Caco-2 (cell line): ENCODE results near the gene MGAT5B. TPM values are rescaled to one million over a fixed set of nuclear protein-coding genes. Genes with fewer than 3 reads are reported as not detected.

Experiments
- BruUV-seq: library from RNA; stranded (reverse); fragments of 400-500 nt; replicated peaks from 2 replicates; lab custom pipeline; 2021; lab: Mats Ljungman, UMichigan
- CTCF ChIA-PET: fragments of 300-600 bp; sonication (Branson Sonifier 250); formaldehyde crosslinking; loops from one replicate; lab custom pipeline; 2022; ENCODE audit warnings: antibody characterized with exemption; lab: Charles Lee
- POLR2A ChIA-PET: fragments of 300-600 bp; sonication (Branson Sonifier 250); formaldehyde crosslinking; loops from one replicate; lab custom pipeline; 2022; ENCODE audit warnings: antibody characterized with exemption; lab: Charles Lee
- DNase-seq, 2 experiments: peaks; one replicate each; pipeline versions ENCODE4 v3.0.0 to v3.0.0-alpha.2; 2020 to 2022
- H3K27me3 ChIP-seq: replicated peaks from 2 replicates; pipeline ENCODE4 v1.6.0; 2011; ENCODE audit warnings: low read length; ENCODE audit not compliant: control insufficient read depth, insufficient read depth
- H3K36me3 ChIP-seq: 2 replicates; pipeline ENCODE4 v1.5.1; 2011; ENCODE audit warnings: low read length; ENCODE audit not compliant: control insufficient read depth, insufficient read depth
- H3K4me1 ChIP-seq: fragments of 250-450 bp; sonication (Bioruptor Pico); 2 replicates; pipeline ENCODE4 v1.5.1; 2020; ENCODE audit warnings: mild to moderate bottlenecking
- H3K4me3 ChIP-seq: 2 replicates; pipeline ENCODE4 v1.5.1; 2011; ENCODE audit warnings: low read depth, mild to moderate bottlenecking, control low read depth, low read length
- H3K9me3 ChIP-seq: fragments of 250-450 bp; sonication (Bioruptor Pico); 2 replicates; pipeline ENCODE4 v1.5.1; 2020; ENCODE audit warnings: mild to moderate bottlenecking, moderate library complexity
- H3K27ac Mint-ChIP-seq: one replicate; pipeline ENCODE4 v1.8.0; 2022; ENCODE audit warnings: mixed read lengths; ENCODE audit not compliant: unreplicated experiment
- H3K27me3 Mint-ChIP-seq: one replicate; pipeline ENCODE4 v1.8.0; 2022; ENCODE audit warnings: mixed read lengths; ENCODE audit not compliant: insufficient read depth, unreplicated experiment
- H3K36me3 Mint-ChIP-seq: one replicate; pipeline ENCODE4 v1.8.0; 2022; ENCODE audit warnings: mild to moderate bottlenecking, mixed read lengths; ENCODE audit not compliant: insufficient read depth, unreplicated experiment
- H3K4me1 Mint-ChIP-seq: one replicate; pipeline ENCODE4 v1.8.0; 2022; ENCODE audit warnings: low read depth, mixed read lengths; ENCODE audit not compliant: unreplicated experiment
- H3K4me3 Mint-ChIP-seq: one replicate; pipeline ENCODE4 v1.8.0; 2022; ENCODE audit warnings: mild to moderate bottlenecking, moderate library complexity, mixed read lengths; ENCODE audit not compliant: unreplicated experiment
- H3K9me3 Mint-ChIP-seq: one replicate; pipeline ENCODE4 v1.8.0; 2022; ENCODE audit warnings: mixed read lengths; ENCODE audit not compliant: unreplicated experiment
- CTCF ChIP-seq, 2 experiments: fragments of 200-600 bp in 1 of 2; IDR thresholded peaks; 1 replicate in 1 of 2; 2 replicates in 1 of 2; pipeline versions ENCODE4 v1.5.1 to v1.8.0; 2011 to 2022; ENCODE audit warnings: antibody characterized with exemption in 1 of 2, control low read depth in 1 of 2, inconsistent platforms in 1 of 2, low read depth in 1 of 2, low read length in 1 of 2, mild to moderate bottlenecking in 1 of 2, moderate library complexity in 1 of 2; ENCODE audit not compliant: insufficient read depth in 1 of 2, severe bottlenecking in 1 of 2, unreplicated experiment in 1 of 2
- intact Hi-C: fragments of 100-400 bp; cut with micrococcal nuclease; formaldehyde crosslinking; loops from one replicate; pipeline ENCODE4 v1.10.0; 2022; ENCODE audit not compliant: unreplicated experiment
- total RNA-seq: library from RNA; stranded (reverse); gene quantifications from 2 replicates; pipeline ENCODE4 v1.2.3, GENCODE V29; 2022

MGAT5B gene
- total RNA-seq, 1 experiment from 2014 or later = 9.1 TPM

DNA sequence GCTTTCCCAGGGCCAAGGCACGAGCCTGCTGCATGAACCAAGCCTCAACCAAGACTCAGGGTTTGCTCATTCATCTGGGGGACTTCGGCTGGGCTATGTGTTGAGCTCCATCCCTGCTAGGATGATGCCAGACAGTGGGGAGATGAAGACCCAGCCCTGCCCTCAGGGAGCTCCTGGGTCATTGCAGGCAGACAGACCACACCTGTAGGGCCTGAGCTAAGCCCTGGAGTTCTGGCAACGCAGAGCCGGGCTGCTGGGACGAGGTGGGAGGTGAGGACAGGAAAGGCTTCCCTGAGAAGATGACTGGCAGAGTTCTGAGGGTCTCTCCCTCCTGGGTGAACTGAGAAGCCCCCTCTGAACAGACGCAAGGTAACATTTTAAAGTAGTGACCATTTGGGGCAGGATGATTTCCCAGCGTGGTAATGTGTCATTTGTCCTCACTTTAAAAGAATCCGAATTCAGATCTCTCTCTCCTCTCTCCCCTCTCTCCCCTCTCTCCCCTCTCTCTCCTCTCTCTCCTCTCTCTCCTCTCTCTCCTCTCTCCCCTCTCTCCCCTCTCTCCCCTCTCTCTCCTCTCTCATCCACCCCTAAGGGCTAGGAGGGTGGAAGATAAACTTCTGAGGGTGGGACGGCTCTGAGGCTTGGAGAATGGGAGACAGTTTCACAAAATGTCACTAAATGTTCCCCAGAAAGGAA, 98.4 kb downstream of the MGAT5B start:
- no peak for TF ChIP-seq CTCF (IDR thresholded peaks at IDR 0.05; ENCODE audit: insufficient read depth in 1 of 2, low read depth in 1 of 2, low read length in 1 of 2, severe bottlenecking in 1 of 2, unreplicated experiment in 1 of 2)
- intact Hi-C loops = no loop called here
- BruUV-seq = no TSS peak
- H3K36me3 ChIP-seq = no peaks in the 10 kb centered on the region
- CTCF ChIA-PET = interaction anchor here (0.9 kb wide), 1 partner anchor 90 kb away, joined by 3 read pairs; no protein-coding TSS in a partner anchor
- no peaks in the 10 kb centered on the region for H3K27me3 ChIP-seq
- H3K4me1 ChIP-seq = peaks cover 3% of the 10 kb centered on the region; the same call in 1 of the 2 replicates
- Mint-ChIP-seq H3K4me3 (no peak overlapping the region), H3K4me1 (peaks cover 8% of the 10 kb centered on the region), H3K9me3 (no peaks in the 10 kb centered on the region), H3K27ac (no peak overlapping the region), H3K27me3 (no peaks in the 10 kb centered on the region), H3K36me3 (no peaks in the 10 kb centered on the region)
- no peak for DNase-seq
- no peak overlapping the region for H3K4me3 ChIP-seq
- no peaks in the 10 kb centered on the region for H3K9me3 ChIP-seq
- POLR2A ChIA-PET = no interaction called here

DNA sequence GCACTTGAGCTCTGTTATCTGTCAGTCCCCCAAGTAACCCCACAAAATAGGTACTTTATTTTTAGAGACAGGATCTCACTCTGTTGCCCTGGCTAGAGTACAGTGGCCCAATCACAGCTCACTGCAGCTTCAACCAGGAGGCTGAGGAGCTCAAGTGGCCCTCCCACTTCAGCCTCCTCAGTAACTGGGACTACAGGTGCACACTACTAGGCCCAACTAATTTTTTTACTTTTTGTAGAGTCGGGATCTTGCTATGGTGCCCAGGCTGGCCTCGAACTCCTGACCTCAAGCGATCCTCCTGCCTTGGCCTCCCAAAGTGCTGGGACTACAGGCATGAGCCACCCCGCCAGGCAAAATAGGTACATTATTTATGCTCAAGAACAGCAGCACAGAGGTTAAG, 99.6 kb downstream of the MGAT5B start:
- H3K27me3 ChIP-seq = no peaks in the 10 kb centered on the region
- H3K4me1 Mint-ChIP-seq = peaks cover 8% of the 10 kb centered on the region

More for the DNA sequence above, 99.6 kb downstream of the MGAT5B start:
- DNase-seq = no peak
- no peak overlapping the region for H3K4me3 ChIP-seq
- intact Hi-C loops = no loop called here
- no peaks in the 10 kb centered on the region for H3K9me3 ChIP-seq
- TF ChIP-seq CTCF (IDR thresholded peaks at IDR 0.05; ENCODE audit: insufficient read depth in 1 of 2, low read depth in 1 of 2, low read length in 1 of 2, severe bottlenecking in 1 of 2, unreplicated experiment in 1 of 2) = no peak
- no TSS peak for BruUV-seq
- H3K4me1 ChIP-seq = peaks cover 3% of the 10 kb centered on the region; the same call in 1 of the 2 replicates
- POLR2A ChIA-PET = no interaction called here
- no peaks in the 10 kb centered on the region for H3K36me3 ChIP-seq
- Mint-ChIP-seq H3K27ac (no peak overlapping the region), H3K36me3 (no peaks in the 10 kb centered on the region), H3K9me3 (no peaks in the 10 kb centered on the region), H3K27me3 (no peaks in the 10 kb centered on the region), H3K4me3 (no peak overlapping the region)
- CTCF ChIA-PET = no interaction called here
